B cell (primary cell): ENCODE data around the gene PTPN14.

Source experiments
- CTCF ChIP-seq: fragments of 200-600 bp; IDR thresholded peaks from one replicate; pipeline ENCODE4 v1.8.0; 2022; ENCODE audit warnings: antibody characterized with exemption, mild to moderate bottlenecking
- EZH2 ChIP-seq: IDR thresholded peaks from 2 replicates; pipeline ENCODE4 v1.6.1; 2012; ENCODE audit warnings: borderline replicate concordance, low read depth, mild to moderate bottlenecking, moderate library complexity, low read length; ENCODE audit not compliant: insufficient read depth, poor library complexity, severe bottlenecking

DNA sequence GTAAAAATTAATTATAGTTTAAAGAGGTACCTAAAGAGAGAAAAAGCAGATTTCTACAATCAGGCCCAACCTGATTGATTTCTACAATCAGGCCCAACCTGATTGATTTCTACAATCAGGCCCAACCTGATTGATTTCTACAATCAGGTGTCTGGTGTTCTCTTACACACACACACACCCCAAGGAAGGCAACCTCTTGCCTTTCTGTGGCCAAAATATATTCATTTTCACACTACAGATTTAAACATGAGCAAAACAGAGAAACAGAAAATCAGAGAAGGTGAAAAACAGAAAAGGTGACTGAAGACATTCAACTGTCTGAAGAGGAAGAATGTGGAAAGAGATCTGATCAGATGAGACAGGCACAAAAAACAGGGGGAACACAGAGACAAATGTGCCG lies 166.0 kb downstream of the PTPN14 start:
- no peak for TF ChIP-seq CTCF
- TF ChIP-seq EZH2 = no peak
